Measurements from ENCODE around the gene IQUB.

GRCh38 chr7:123440101-123440548 is 94.3 kb downstream of the IQUB start:
- TF ChIP-seq EZH2phosphoT487 (IDR thresholded peaks at IDR 0.05; ENCODE audit: borderline replicate concordance, low read length) (no peak), CTCF (conservative IDR thresholded peaks at IDR 0.05; ENCODE audit: low read depth, low read length) (no peak), EZH2 (IDR thresholded peaks at IDR 0.05; ENCODE audit: low read length, unreplicated experiment) (no peak)

Measured in PC-3 (cell line).